GM10248 (cell line): ENCODE measurements around the gene ABHD17B.

Experiments used
- CTCF ChIA-PET: fragments of 300-600 bp; sonication (Branson Sonifier 250); formaldehyde crosslinking; extraction: SDS; loops from one replicate; lab custom pipeline; 2021; ENCODE audit warnings: antibody characterized with exemption; lab: Yijun Ruan, JAX
- POLR2A ChIA-PET: fragments of 350-650 bp; sonication (Branson Sonifier 250); formaldehyde crosslinking; extraction: SDS; loops from one replicate; lab custom pipeline; 2020; ENCODE audit warnings: antibody characterized with exemption; lab: Yijun Ruan, JAX
- DNase-seq: peaks from one replicate; pipeline ENCODE4 v3.0.0; 2012; ENCODE audit errors: extremely low spot score
- CTCF ChIP-seq: IDR thresholded peaks from 2 replicates; pipeline ENCODE4 v1.5.1; 2012; ENCODE audit warnings: mild to moderate bottlenecking, low read depth; ENCODE audit errors: extremely low read depth, missing control alignments, control extremely low read depth

Gene ABHD17B

GRCh38 chr9:71886541-71886940 is 24.5 kb downstream of the ABHD17B start:
- ChIA-PET POLR2A (no interaction called here), CTCF (interaction anchor here (1.0 to 2.5 kb wide), 4 partner anchors 10 to 28 kb away, joined by 3 to 10 read pairs (median 3); no protein-coding TSS in a partner anchor)
- TF ChIP-seq CTCF: no peak
- DNase-seq: no peak

- ChIA-PET POLR2A (no interaction called here), CTCF (interaction anchor here (1.0 to 2.5 kb wide), 3 partner anchors 10 to 27 kb away, joined by 3 to 10 read pairs (median 3); no protein-coding TSS in a partner anchor)
- no peak for TF ChIP-seq CTCF
- no peak for DNase-seq
Measured at GRCh38 chr9:71886015-71886414, 25.0 kb downstream of the ABHD17B start.

- no peak for DNase-seq
- ChIA-PET CTCF (interaction anchor here (1.0 to 1.3 kb wide), 2 partner anchors 10 to 26 kb away, joined by 3 read pairs; no protein-coding TSS in a partner anchor), POLR2A (no interaction called here)
- TF ChIP-seq CTCF: no peak
Measured at GRCh38 chr9:71885467-71885866, 25.5 kb downstream of the ABHD17B start.

- DNase-seq: no peak
- TF ChIP-seq CTCF: no peak
- CTCF ChIA-PET: no interaction called here
- POLR2A ChIA-PET: no interaction called here
Measured at GRCh38 chr9:71884005-71884404, 27.0 kb downstream of the ABHD17B start.

- ChIA-PET POLR2A (no interaction called here), CTCF (interaction anchor here (1.0 to 2.9 kb wide), 6 partner anchors 8 to 25 kb away, joined by 3 to 9 read pairs (median 4); no protein-coding TSS in a partner anchor)
- TF ChIP-seq CTCF: no peak
- no peak for DNase-seq
Measured at GRCh38 chr9:71879644-71880174, 31.3 kb downstream of the ABHD17B start.

GRCh38 chr9:71878327-71879274 is 32.4 kb downstream of the ABHD17B start:
- ChIA-PET POLR2A (no interaction called here), CTCF (interaction anchor here (1.1 to 2.9 kb wide), 7 partner anchors 9 to 38 kb away, joined by 3 to 9 read pairs (median 5); no protein-coding TSS in a partner anchor)
- no peak for TF ChIP-seq CTCF
- no peak for DNase-seq
